Muscle layer of duodenum (tissue), 2 donors: ENCODE data around the gene HIVEP3.

Source experiments
- H3K27ac ChIP-seq: one replicate; pipeline ENCODE4 v1.7.0; 2013; ENCODE audit warnings: mild to moderate bottlenecking, low read length
- H3K27me3 ChIP-seq: one replicate; pipeline ENCODE4 v1.7.0; 2013; ENCODE audit warnings: low read depth, mild to moderate bottlenecking, control low read depth, low read length
- H3K36me3 ChIP-seq, 2 donors: one replicate each; pipeline ENCODE4 v1.7.0; 2013; ENCODE audit warnings: low read length in 2 of 2, control low read depth in 1 of 2, mild to moderate bottlenecking in 1 of 2; ENCODE audit not compliant: insufficient read depth in 2 of 2, control insufficient read depth in 1 of 2
- H3K4me1 ChIP-seq, 2 donors: one replicate each; pipeline ENCODE4 v1.7.0; 2013; ENCODE audit warnings: low read length in 2 of 2, mild to moderate bottlenecking in 2 of 2, control low read depth in 1 of 2, moderate library complexity in 1 of 2; ENCODE audit not compliant: insufficient read depth in 2 of 2, control insufficient read depth in 1 of 2
- H3K4me3 ChIP-seq, 2 donors: one replicate each; pipeline ENCODE4 v1.7.0; 2013; ENCODE audit warnings: low read length in 2 of 2, low read depth in 1 of 2, mild to moderate bottlenecking in 1 of 2
- H3K9me3 ChIP-seq, 2 donors: one replicate each; pipeline ENCODE4 v1.7.0; 2013; ENCODE audit warnings: low read length in 2 of 2, control low read depth in 1 of 2, mild to moderate bottlenecking in 1 of 2; ENCODE audit not compliant: control insufficient read depth in 1 of 2
- donor health status: healthy.

The HIVEP3 gene

GRCh38 chr1:41615981-41616380 lies 302.7 kb downstream of the HIVEP3 start:
- H3K27ac ChIP-seq: no peak overlapping the region
- H3K4me3 ChIP-seq: no peak overlapping the region
- H3K9me3 ChIP-seq: no peaks in the 10 kb centered on the region

GRCh38 chr1:41615316-41615715 lies 303.4 kb downstream of the HIVEP3 start:
- H3K36me3 ChIP-seq: no peaks in the 10 kb centered on the region
- H3K9me3 ChIP-seq: no peaks in the 10 kb centered on the region

More at GRCh38 chr1:41615981-41616380, 302.7 kb downstream of the HIVEP3 start:
- Histone ChIP-seq H3K4me1 (peaks cover 0 to 10% of the 10 kb centered on the region in 2 donors), H3K36me3 (no peaks in the 10 kb centered on the region), H3K27me3 (no peaks in the 10 kb centered on the region)

GRCh38 chr1:41614818-41615217 lies 303.9 kb downstream of the HIVEP3 start:
- Histone ChIP-seq H3K36me3 (no peaks in the 10 kb centered on the region), H3K27me3 (no peaks in the 10 kb centered on the region), H3K4me3 (no peak overlapping the region), H3K4me1 (peaks cover 0 to 10% of the 10 kb centered on the region in 2 donors), H3K9me3 (no peaks in the 10 kb centered on the region), H3K27ac (no peak overlapping the region)

More at GRCh38 chr1:41615316-41615715, 303.4 kb downstream of the HIVEP3 start:
- Histone ChIP-seq H3K4me3 (no peak overlapping the region), H3K27ac (no peak overlapping the region), H3K4me1 (peaks cover 0 to 10% of the 10 kb centered on the region in 2 donors), H3K27me3 (no peaks in the 10 kb centered on the region)

- Histone ChIP-seq H3K36me3 (no peaks in the 10 kb centered on the region), H3K9me3 (no peaks in the 10 kb centered on the region), H3K27me3 (no peaks in the 10 kb centered on the region), H3K4me1 (peaks cover 0 to 10% of the 10 kb centered on the region in 2 donors), H3K27ac (no peak overlapping the region), H3K4me3 (no peak overlapping the region)
Observed at GRCh38 chr1:41613689-41614574, 304.8 kb downstream of the HIVEP3 start.

GRCh38 chr1:41612953-41613352 lies 305.8 kb downstream of the HIVEP3 start:
- H3K4me1 ChIP-seq: peaks cover 0 to 9% of the 10 kb centered on the region in 2 donors
- H3K27me3 ChIP-seq: no peaks in the 10 kb centered on the region
- no peak overlapping the region for H3K27ac ChIP-seq
- H3K9me3 ChIP-seq: no peaks in the 10 kb centered on the region
- H3K36me3 ChIP-seq: no peaks in the 10 kb centered on the region
- no peak overlapping the region for H3K4me3 ChIP-seq

GRCh38 chr1:41611932-41612450 lies 306.7 kb downstream of the HIVEP3 start:
- Histone ChIP-seq H3K27me3 (no peaks in the 10 kb centered on the region), H3K27ac (no peak overlapping the region), H3K4me1 (peaks cover 0 to 5% of the 10 kb centered on the region in 2 donors), H3K4me3 (no peak overlapping the region), H3K9me3 (no peaks in the 10 kb centered on the region), H3K36me3 (no peaks in the 10 kb centered on the region)

GRCh38 chr1:41611068-41611931 lies 307.4 kb downstream of the HIVEP3 start:
- Histone ChIP-seq H3K27me3 (no peaks in the 10 kb centered on the region), H3K4me1 (peaks cover 0 to 5% of the 10 kb centered on the region in 2 donors), H3K4me3 (no peak overlapping the region), H3K9me3 (no peaks in the 10 kb centered on the region), H3K36me3 (no peaks in the 10 kb centered on the region), H3K27ac (no peak overlapping the region)

- no peaks in the 10 kb centered on the region for H3K9me3 ChIP-seq
- H3K27ac ChIP-seq: no peak overlapping the region
- no peak overlapping the region for H3K4me3 ChIP-seq
- peaks cover 0 to 5% of the 10 kb centered on the region in 2 donors for H3K4me1 ChIP-seq
- no peaks in the 10 kb centered on the region for H3K27me3 ChIP-seq
- no peaks in the 10 kb centered on the region for H3K36me3 ChIP-seq
Observed at GRCh38 chr1:41610361-41610760, 308.4 kb downstream of the HIVEP3 start.

GRCh38 chr1:41609166-41609883 lies 309.4 kb downstream of the HIVEP3 start:
- H3K9me3 ChIP-seq: no peaks in the 10 kb centered on the region
- no peak overlapping the region for H3K27ac ChIP-seq
- no peaks in the 10 kb centered on the region for H3K36me3 ChIP-seq
- no peaks in the 10 kb centered on the region for H3K27me3 ChIP-seq
- H3K4me1 ChIP-seq: peaks cover 0 to 5% of the 10 kb centered on the region in 2 donors
- no peak overlapping the region for H3K4me3 ChIP-seq

GRCh38 chr1:41608211-41608610 lies 310.5 kb downstream of the HIVEP3 start:
- Histone ChIP-seq H3K27ac (no peak overlapping the region), H3K9me3 (no peaks in the 10 kb centered on the region), H3K36me3 (no peaks in the 10 kb centered on the region), H3K27me3 (no peaks in the 10 kb centered on the region), H3K4me3 (no peak overlapping the region), H3K4me1 (peaks cover 0 to 5% of the 10 kb centered on the region in 2 donors)
